Islet of Langerhans (tissue), 1 donor: ENCODE measurements around the gene CERS1.

Experiments used
- FAIRE-seq: peaks from one replicate; lab custom pipeline; 2011; peaks lifted over from hg19 to GRCh38; lab: Jason Lieb, UNC

The CERS1 gene, protein sequence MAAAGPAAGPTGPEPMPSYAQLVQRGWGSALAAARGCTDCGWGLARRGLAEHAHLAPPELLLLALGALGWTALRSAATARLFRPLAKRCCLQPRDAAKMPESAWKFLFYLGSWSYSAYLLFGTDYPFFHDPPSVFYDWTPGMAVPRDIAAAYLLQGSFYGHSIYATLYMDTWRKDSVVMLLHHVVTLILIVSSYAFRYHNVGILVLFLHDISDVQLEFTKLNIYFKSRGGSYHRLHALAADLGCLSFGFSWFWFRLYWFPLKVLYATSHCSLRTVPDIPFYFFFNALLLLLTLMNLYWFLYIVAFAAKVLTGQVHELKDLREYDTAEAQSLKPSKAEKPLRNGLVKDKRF

DNA sequence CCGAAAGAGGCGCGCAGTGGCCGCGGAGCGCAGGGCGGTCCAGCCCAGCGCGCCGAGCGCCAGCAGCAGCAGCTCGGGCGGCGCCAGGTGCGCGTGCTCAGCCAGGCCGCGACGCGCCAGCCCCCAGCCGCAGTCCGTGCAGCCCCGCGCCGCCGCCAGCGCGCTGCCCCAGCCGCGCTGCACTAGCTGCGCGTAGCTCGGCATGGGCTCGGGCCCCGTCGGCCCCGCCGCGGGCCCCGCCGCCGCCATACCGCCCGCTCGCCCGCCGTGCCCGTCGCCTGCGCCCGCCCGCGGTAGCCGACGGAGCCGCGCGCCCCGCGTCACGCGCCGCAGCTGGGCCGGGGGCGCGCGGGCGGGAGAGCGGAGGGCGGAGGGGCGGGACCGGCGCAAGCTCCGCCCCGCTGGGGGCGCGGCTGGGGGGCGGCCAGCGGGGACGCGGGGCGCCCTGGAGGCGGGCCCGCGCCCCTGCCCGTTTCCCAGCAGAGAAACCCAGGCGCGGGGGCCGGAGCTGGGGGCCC lies at the start of gene CERS1:
Gene CERS1, minus strand, starts transcription at position 335 of the 518 bp plus-strand sequence. Its CDS starts 86 bp downstream, at position 249.
- FAIRE-seq, result no peak

- no peak for FAIRE-seq
These were observed 49.3 kb upstream of the CERS1 start for GRCh38 chr19:18945297-18945696.

DNA sequence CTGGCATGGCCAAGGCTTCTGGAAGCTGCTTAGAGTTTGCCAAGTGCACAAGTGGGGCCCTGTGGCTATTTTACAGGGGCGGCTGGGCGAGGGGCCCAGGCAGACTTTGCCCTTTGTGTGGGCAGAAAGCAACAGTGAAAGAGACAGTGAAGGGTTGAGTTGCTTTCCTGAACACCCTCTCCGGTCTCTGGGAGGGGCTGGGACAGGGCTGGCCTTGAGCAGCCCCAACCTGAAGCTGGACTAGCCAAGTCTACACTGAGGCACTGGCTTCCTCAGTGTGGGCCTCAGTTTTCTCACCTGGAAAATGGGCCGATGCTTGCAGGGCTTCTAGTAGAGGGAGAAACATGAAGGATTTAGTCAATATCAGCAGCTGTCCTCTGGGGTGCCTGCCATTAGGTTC lies 47.5 kb upstream of the CERS1 start:
- FAIRE-seq, result no peak

GRCh38 chr19:18942692-18943091 lies 46.7 kb upstream of the CERS1 start:
- FAIRE-seq, result no peak

GRCh38 chr19:18941628-18942354 lies 45.8 kb upstream of the CERS1 start:
- FAIRE-seq, result no peak

GRCh38 chr19:18940769-18941627 lies 45.0 kb upstream of the CERS1 start, which contains the start of gene HOMER3:
Gene HOMER3 (minus strand): TSS chr19:18941217. CDS start chr19:18938982, 2,235 bp downstream.
- FAIRE-seq, result no peak

DNA sequence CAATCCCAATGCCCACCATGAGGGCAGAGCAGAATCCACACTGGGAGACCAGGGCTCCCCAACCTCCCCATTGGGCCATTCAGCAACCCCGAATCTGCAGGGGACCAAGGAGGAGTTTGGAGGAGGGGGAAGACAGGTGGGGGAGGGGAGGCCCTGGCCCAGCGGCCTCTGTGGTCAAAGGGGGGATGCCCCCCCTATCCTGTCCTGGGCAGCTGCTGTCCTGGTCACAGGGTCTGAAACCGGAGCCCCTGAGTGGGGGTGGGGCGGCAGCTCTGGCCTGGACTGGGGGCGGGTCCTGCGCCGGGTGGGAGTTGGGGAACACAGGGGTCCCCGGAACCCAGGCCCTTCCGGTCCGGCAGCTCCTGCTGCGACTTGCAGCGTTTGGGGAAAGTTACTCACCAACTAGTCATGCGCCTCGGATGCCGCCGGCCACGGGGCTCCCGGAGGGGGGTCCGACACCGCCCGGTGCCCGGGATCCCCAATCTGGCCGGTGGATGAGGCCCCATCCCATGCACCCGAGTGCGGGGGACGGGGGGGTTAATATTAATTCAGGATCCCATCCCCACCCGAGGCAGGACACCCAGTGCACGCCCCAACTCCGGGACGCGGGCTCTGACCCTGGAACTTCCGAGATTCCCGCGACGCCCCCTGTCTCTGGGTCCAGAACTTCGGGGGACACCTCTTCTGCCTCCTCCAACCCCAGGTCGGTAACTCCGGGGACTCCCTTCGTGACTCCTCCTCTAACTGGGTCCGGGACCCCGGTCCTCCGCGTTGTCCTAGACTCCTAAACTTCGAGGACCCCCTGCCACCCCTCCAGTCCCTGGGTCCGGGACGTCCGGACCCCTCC lies 44.2 kb upstream of the CERS1 start:
- no peak for FAIRE-seq

GRCh38 chr19:18939163-18939562 lies 43.2 kb upstream of the CERS1 start:
- no peak for FAIRE-seq

DNA sequence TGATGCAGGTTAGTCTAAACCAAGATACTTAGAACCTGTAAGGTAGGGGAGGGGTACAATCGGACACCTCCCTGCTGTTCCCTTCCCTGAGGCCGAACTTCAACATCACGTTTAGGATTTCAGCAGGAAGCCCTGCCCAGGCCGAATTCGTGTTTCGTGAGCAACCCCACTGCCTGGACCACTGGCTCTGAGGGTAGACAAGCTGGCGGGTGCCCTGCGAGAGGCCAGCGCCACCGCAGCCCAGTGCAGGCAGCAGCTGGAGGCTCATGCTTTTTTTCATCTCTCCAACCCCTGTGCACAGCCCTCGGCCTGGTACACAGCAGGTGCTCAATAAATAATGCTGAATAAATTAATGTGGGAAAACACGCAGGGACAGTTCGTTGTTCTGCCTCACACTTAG lies 37.3 kb upstream of the CERS1 start:
- FAIRE-seq, result no peak

DNA sequence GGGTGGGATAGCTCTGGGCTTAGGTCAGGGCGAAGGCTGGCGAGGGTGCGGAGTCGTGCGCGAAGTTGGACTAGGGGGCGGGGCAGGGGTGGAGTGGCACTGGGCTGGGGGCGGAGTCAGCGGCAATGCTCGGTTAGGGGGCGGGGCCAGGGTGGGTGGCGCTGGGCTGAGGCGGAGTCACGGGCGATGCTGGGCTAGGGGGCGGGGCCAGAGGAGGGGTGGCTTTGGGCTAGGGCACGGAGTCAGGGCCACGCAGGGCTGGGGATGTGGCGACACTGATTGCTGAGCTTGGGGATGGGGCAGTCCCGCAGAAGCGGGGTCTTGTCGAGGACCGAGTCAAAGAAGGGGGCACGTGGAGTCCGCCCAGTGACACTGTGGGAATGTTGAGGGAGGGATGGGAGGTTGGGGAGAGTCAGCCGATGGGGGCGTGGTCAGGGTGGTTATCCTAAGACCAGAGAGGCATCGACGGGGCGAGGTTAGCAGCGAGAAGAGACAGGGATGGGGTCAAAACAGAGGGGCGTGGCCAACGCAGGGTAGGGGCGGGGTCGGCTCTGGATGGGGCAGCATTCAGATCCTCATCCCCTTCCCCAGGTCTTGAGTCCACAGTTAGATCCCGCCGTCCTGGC lies 36.4 kb upstream of the CERS1 start:
- no peak for FAIRE-seq

- no peak for FAIRE-seq
These were observed 35.6 kb upstream of the CERS1 start for GRCh38 chr19:18931316-18932162.

DNA sequence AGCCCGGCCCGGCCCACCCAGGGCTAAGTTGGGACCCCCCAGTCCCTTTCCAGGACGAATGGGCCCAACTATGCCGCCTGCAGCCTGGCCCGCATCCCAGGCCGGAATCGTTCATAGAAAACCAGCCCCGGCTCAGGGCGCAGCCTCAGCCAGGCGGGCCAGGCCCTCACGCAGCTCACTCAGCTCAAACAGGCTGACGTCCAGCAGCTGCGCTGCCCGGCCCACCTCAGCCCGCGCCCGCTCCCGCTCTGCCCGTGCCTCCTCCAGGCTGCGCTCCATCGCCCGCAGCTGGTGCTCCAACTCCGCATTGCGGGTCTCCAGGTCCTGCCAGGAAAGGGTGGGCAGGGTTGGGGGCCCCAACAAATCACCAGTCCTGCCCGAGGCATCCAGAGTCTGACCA lies 33.4 kb upstream of the CERS1 start:
- FAIRE-seq, result no peak

DNA sequence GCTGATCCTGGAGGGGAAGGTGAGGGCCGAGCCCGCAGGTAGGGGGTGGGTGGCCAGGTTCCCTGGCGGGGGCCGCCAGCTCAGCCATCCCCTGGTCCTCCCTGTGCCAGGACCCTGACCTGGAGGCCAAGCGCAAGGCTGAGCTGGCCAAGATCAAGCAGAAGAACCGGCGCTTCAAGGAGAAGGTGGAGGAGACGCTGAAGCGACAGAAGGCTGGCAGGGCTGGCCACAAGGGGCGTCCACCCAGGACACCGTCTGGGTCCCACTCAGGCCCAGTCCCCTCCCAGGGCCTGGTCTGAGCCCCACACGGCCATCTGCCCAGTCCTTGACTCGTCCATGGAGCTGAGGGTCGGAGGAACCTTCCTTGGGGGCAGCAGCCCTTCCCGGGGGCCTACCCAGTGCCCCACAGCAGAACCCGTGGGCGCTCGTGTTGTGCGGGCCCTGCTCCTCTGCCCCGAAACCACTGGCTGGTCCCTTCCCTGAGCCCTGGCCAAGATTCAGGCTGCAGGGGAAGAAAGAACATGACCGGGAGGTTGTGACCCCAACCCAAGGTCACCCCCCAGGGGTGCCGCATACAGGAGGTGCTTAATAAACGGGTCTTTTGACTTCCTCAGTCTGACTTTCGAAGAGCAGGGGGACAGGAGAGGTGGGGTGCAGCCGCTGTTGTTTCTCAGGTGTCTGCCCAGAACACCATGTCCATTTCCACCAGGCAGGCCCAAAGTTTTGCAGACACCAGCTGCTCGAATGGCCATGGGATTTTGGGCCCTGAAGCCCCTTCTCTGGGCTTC lies 32.3 kb upstream of the CERS1 start:
- FAIRE-seq, result no peak

DNA sequence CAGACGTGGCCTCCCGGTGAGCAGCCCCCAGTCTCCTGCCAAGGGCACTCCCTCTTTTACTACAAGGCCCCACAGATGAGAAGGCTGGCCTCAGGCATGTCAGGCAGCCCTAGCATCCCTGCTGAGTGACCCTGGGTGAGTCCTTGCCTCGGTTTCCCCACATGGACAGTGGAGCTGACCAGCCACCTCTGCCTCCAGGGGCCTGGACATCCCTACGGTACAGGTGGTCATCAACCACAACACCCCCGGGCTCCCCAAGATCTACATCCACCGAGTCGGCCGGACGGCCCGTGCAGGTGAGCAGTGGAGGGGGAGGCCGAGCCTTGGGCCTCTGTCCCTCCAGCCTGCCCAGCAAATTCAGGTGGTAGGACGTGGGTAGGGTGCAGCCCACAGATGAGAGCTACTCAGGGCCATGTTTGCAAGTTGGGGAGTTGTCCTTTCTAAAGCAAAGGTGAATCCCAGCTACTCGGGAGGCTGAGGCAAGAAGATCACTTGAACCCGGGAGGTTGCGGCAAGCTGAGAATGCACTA lies 28.8 kb upstream of the CERS1 start:
- no peak for FAIRE-seq

- no peak for FAIRE-seq
These were observed 26.4 kb upstream of the CERS1 start for GRCh38 chr19:18922228-18922985.

- no peak for FAIRE-seq
These were observed 25.6 kb upstream of the CERS1 start for GRCh38 chr19:18921593-18921992.

- FAIRE-seq, result no peak
These were observed 24.4 kb upstream of the CERS1 start for GRCh38 chr19:18920400-18920799.

- no peak for FAIRE-seq
These were observed 23.9 kb upstream of the CERS1 start for GRCh38 chr19:18919900-18920214.
